Endometrium (tissue), 2 donors: Measurements from ENCODE around the gene DBR1.
"Not testable (repeated sequence)": the region's sequence is repeated elsewhere in the genome, so short reads cannot be mapped to it uniquely, and the experiment has no call there.

Experiments
- FAIRE-seq: peaks from 2 replicates; lab custom pipeline; 2012; peaks lifted over from hg19 to GRCh38; lab: Jason Lieb, UNC
- donor health status: control.
- donor health status: control.

The DBR1 gene

DNA sequence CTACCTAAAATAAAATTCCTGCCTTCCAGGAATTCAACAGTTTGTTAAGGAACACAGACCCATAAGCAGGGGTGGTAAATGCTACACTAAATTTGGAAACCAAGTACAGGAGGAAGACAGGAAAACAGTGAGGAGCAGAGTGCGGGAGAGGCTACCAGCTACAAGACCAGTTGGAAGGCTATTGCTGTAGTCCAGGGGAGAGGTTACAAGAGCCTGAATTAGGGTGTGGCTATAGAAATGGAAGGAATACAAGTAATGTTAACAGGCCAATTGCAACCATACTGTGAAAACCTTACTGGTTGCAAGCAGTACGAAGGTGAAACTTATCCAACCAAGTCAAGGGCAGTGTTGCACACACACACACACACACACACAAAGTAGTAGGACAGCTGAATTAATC lies 11.5 kb upstream of the DBR1 start:
- no peak for FAIRE-seq

DNA sequence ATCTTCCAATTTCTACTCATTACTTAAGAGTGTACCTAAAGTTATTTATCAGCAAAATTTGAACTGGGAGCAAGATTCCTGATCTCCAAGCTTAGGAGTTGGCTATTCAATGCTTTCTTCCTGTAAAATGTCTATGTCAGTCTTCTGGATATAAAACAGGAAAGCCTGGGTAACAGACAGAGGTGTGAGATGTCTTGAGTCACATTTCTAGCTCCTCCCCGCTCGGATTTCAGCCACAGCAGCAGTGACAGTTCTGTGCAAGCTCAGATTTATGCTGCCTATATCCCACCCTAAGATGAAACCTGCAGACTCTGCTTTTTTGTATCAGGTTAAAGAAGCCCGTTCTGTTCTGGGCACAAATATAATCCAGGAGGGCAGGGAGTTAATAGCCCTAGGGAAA lies 10.3 kb upstream of the DBR1 start:
- FAIRE-seq, result no peak

DNA sequence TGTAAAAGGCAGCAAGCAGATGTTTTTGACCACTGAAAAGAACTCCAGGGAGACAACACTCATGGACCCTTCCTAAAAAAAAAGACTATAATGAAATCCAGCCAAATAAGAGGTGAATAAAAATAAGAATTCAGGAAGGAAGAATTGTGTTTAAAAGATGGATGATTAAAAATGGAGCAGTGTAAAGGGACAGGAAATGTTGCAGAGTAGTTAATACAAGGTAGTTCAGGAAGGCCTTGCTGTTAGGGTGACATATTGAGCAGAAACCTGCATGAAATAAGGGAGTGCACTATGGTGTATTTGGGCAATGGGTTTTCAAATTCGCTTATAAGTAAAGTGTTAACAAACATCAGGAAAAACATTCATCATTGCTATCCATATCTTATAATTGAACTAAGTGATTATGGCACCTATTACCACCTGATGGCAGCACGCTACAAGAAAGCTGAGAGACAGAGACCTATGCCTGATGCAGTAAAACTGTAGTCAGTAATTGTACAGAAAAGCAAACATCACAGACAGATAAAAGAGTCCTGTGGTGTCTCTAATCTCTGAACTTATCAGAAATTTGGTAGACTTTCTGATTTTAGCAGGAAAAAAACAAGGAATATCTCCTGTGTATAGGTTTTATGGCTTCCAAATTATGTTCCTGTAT lies 5.8 kb upstream of the DBR1 start:
- no peak for FAIRE-seq

DNA sequence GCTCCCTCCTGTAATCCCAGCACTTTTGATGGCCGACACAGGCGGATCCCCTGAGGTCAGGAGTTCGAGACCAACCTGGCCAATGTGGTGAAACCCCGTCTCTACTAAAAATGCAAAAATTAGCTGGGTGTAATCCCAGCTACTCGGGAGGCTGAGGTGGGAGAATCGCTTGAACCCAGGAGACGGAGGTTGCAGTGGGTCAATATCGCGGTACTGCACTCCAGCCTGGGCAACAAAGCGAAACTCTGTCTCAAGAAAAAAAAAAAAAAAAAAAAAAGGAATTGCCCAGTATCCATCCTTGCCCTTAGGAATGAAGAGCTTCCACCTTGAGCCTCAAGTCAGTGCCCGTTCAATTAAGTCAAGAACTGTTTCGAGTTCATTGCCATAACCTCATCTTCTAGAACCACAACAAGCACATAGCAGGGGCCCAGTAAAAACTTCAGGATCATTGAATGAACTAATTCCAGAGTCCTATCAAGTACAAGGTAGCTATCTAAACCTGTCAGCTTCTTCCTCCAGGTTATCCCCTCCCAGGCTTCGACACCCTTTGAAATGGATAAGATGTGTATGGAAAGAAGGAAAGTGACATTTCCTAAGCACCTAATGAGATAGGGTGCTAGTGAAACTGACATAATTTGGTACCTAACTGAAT lies 826 bp downstream of the DBR1 start:
- FAIRE-seq, result no peak

DNA sequence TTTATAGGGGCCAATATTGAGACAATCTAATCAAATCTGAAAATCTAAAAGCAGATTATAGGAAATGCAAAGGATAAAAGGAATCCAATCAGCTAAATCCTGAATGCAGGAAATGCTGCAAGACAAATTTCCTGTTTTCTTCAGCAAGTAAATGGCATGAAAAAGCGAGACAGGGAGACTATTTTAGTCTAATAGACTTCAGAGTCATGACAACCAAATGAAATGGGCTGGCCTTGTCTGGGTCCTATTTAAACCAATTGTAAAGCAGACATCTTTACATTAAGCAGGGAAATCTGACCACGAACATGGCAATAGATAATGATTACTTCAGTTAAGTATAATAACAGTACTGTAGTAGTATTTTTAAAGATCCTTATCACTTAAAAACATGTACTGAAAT lies 2.1 kb downstream of the DBR1 start:
- no peak for FAIRE-seq

DNA sequence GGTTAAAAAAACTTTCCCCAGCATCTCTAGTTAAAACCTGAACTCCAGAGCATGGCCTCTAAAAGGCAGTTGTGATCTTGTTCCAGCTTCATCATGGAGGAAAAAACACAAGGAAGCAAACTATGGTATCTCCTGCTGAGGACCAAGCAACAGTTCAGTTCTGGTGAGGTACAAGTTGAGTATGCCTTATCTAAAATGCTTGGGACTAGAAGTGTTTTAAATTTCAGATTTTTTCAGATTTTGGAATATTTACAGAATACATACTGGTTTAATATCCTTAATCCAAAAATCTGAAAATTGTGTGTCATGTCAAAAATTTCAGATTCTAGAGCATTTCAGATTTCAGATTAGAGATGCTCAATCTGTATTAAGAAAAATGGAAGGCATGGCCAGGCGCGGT lies 9.7 kb downstream of the DBR1 start:
- FAIRE-seq, result no peak

DNA sequence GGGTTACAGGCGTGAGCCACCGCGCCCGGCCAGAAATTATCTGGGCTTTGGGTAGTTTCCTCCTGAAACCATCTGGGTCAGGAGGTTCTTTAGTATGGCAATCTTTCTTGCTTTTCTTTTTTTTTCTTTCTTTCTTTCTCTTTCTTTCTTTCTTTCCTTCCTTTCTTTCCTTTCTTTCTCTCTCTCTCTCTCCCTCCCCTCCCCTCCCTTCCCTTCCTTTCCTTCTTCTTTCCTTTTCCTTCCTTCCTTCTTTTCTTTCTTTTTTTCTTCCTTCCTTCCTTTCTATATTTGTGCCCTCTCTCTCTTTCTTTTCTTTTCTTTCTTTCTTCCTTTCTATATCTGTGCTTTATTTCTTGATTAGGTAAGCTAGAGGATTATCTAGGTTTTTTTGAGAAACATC lies 17.0 kb downstream of the DBR1 start:
- FAIRE-seq, result no peak

DNA sequence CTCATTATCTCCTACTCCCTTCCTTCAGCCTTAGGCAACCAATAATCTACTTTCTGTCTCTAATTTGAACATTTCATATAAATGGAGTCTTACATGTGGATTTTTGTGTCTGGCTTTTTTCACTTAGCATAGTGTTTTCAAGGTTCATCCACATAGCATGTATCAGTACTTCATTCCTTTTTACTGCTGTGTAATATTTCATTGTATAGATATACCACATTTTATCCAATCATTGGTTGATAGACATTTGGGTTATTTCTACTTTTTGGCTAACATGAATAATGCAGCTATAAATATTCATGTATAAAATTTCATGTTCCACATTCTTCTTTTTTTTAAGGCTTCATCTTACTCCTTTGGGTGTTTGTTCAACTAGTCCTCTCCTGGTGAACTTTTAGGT lies 20.2 kb downstream of the DBR1 start:
- FAIRE-seq, result no peak

DNA sequence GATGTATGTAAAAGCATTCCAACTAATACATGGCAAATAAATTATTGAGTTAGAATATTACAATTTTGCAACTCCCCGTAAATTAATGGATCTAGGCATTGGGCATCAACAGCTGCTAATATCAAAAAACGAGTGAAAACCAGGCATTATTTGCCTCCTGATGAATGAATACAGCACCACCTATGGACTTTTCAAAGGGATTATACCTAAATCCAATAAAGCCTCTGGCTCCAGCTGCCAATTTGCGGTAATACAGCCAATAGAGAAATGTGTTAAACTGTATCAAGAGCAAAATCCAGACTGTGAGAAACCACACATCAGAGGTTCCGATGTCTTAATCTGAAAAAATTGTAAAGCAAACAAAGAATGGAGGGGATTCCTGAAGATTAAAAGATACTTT lies 26.2 kb downstream of the DBR1 start:
- no peak for FAIRE-seq

DNA sequence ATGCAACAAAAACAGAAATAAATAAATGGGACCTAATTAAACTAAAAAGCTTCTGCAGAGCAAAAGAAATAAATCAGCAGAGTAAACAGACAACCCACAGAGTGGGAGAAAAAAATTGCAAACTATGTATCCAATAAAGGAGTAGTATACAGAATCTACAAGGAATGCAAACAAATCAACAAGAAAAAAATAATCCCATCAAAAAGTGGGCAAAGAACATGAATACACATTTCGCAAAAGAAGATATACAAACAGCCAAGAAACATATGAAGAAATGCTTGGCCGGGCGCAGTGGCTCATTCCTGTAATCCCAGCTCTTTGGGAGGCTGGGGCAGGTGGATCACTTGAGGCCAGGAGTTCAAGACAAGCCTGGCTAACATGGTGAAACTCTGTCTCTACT lies 32.5 kb downstream of the DBR1 start:
- FAIRE-seq, result not testable (repeated sequence)

DNA sequence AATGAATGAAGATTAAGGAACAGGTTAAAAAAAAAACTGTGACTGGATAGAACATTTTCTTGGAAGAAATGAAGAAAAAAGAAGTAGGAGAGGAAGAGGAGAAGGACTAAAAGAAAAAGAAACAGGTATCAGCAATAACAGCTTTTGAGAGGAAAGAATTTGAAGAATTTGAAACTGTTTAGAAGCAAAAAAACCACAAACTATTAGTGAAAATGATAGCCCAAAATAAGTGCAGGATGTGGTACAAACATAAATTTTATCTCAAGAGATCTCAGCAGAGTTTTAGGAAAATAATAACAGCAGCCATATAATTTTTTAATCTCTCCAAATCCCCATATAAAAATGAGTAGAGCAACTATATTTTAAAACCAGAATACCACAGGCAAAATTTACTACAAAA lies 33.8 kb downstream of the DBR1 start:
- no peak for FAIRE-seq

DNA sequence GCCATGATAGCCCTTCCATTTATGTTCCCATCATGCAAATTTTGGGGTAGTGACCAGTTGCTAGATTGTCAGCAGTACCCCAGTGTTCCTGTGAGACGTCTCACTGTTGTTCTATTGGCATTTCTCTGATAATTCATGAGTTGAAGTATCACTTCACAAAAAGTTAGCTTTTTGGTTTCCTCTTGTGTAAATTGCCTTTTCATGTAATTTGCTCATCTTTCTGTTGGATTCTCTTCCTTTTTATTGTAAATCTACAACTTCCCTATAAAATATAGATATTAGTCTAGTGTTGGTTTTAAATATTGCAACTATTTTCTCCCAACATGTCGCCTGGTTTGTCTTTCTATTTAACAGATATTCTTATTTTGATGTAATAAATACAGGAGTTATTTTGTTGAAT lies 35.0 kb downstream of the DBR1 start:
- FAIRE-seq, result no peak

DNA sequence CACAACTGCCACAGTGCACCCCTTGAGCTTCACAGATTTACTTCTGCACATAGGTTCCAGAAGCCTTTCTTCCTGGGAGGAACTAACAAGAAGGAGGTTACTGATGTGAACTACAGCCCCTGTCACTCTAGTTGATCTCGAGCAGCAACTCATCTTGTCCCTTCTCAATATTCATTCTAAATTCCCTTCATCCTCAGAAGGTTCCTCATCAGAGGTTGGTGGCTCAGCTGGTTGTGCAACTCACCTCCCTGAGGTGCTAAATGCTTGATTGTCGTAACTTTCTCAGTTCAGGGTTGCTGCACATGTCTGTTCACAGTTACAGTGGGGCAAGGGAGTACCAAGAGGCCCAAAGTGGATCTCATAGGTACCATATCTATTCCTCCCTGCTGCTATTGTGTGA lies 36.9 kb downstream of the DBR1 start:
- FAIRE-seq, result no peak

DNA sequence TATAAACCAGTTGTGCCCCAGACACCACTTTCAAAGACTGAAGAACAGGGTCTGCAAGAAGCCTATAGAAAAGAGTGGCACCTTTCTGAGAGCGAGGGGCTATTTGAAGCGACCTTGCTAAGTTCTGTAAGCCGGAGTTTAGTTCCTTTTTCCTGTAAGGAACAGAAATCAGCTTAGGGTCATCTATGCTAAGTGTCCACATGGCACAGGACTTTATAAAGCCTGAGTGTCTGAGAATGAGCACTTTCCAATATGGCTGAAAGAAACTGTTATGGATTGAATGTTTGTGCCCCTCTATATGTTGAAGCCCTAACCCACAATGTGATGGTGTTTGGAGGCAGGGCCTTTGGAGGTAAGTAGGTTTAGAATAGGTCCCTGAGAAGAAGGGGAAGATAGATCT lies 38.5 kb downstream of the DBR1 start:
- no peak for FAIRE-seq

DNA sequence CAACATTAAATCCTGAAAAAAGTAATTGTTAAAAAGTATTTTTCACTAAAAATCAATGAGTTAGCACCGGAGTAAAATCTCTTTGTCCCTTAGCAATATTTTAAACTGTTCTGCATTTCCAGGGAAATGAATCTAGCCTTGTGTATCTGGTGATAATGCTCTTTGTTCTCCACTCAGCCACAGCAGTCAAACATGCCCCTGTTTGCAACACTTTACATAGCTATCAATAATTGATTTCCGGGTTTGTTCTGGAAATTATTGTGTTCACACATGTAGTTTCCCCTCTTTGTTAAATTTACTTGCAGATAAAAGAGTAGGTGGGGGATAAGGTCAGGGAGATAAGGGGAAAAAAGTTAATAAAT lies 38.9 kb downstream of the DBR1 start:
- no peak for FAIRE-seq

DNA sequence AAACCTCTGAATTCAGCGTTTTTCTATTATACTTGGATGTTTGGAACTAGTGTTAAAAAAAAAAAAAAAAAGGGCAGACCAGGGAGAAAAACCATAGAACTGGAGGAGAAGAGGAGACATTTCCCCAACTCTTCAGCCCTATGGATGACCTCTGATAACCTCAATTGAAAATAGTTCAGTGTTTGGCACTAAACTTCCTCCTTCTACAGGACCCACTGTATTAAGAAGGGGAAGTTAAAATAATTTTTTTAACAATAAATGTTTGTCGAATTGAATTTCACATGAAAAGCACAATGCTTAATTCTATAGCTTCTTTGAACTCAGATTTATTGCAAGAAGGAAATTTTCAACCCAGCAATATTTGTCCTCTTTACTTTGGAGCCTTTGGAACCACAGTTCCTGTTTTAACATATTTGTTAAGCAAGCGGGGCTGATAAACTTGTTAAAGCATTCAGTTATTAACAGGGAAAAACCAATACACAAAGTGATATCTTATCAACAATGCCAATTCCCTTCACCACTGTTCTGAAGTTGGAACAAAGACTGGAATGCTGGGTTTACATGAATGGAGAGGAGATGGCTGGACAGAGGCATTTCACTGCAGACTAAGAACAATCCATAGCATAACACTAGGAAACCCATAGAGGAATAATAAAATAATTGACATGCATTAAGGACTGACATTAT lies 39.4 kb downstream of the DBR1 start:
- FAIRE-seq, result no peak

DNA sequence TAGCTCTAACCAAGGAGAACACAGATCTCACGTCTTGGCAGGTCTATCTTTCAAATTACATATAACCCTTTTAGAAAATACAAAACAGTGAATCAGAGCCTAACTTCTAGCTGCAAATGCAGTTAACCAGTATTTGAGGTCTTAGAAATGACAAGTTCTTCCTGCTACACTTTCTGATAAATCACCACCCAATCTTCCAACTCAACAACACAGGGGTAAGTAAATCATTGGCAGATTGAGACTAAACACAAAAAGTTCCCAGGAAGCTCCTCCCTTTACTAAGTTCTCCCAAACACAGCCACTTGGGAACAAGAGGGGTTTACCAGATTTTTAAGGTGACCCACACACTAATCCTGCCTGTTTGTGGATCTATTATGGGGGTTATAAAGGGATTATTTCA lies 42.5 kb downstream of the DBR1 start, which contains the start of gene A4GNT:
A4GNT (minus strand) TSS at position 152 of the 400 bp plus-strand sequence. CDS start 1,134 bp downstream, outside the sequence.
- no peak for FAIRE-seq

DNA sequence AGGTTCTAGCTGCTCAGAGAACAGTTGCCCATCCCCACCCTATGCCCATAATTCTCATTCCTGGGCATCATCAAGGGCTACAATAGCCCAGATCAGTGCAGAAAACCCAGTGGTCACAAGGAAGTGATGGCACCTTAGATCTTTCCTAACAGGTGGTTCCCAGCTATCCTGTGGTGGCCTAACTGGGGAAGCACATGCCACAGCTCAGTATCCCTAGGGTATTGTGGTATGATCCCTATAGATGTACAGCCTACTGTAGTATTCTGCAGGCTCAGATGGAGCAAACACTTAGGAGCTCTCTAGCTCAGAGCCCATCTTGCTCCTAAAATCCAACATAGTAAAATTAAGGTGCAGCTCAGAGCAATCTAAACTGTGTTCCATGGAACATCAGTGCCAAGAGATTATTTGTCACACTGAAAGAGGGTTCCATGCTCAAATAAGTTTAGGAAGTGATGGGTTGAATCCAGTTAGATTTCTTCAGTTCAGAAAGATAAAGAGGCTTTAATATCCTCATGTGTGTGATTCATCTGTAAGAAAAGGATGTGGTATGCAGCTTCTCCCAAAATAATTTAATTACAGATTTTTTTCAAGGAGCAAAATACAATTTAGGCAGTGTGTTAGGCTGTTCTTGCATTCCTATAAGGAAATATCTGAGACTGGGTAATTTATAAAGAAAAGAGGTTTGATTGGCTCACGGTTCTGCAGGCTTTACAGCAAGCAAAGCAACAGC lies 46.9 kb downstream of the DBR1 start:
- FAIRE-seq, result no peak

DNA sequence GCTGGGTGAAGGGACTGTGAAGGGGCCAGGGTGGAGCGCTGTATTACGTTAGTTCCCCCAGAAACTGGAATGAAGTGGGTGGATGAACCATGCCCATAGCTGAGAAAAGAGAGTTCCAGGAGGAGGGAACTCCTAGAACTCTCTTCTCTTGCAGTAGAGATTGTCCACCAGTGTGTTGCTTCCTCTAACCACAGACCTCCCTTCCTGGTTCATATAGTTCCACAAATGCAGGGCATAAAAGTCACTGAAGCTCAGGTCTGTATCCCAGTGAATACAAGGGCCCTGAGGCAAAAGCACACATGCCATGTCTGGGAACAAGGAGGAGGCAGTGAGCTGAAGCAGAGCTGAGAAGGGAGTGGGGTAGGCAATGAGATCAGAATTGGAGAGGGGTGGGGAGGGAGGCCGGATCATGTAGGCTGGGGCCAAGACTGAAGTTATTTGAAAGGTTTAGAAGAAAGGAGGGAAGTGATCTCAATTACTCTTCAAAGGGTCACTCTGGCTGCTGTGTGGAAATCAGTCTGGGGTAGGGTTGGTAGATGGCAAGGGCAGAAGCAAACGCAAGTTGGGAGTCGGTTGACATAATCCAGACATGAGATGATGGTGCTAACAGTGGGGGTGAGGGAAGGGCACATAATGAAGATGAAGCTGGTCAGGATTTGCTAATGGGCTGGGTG lies 49.0 kb downstream of the DBR1 start:
- FAIRE-seq, result no peak

DNA sequence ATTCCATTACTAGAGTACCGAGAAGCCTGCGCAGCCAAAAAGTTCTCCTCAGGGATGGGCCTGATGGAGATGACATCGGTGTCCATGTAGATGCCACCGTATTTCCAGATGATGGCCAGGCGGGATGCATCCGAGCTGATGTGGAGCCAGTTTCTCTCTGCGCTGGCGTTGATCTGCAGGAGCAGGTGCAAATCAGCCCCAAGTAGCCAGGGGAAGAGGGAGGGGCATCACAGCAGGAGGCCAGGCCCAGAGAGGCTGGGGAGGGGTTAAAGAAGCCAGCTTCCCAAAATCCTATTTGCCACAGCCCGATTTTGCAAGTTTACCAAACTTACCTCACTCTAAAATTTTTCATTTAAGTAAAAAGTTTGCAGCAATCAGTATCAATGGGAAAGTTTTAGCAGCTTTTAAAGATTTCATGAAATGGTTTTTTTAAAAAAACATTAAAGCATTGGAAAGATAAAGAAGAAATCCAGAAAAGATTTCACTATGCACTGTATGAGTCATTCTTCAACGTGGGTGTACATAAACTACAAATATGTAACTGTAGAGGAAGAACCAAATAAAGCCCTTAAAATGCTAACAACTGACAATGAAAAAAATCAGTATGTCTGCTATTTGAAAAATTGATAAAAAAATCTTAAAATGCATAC lies 49.9 kb downstream of the DBR1 start:
- peak; percentile 61 for FAIRE-seq

DNA sequence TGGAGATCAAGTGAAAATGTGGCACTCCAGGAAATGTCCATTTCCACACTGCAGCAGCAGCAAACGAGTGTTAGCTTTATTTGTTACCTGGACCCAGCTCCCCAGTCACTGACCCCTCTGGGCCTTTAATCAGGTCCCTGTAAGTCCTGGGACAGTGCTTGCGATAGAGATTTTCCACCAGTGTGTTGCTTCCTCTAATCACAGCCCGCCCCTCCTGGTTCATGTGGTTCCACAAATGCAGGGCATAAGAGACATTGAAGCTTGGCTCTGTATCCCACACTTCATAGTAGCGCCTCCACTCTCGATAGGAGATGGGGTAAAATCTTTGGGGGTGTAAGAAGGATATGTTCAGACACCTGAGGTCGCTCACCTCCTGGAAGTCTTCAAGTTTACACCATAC lies 50.5 kb downstream of the DBR1 start:
- no peak for FAIRE-seq

DNA sequence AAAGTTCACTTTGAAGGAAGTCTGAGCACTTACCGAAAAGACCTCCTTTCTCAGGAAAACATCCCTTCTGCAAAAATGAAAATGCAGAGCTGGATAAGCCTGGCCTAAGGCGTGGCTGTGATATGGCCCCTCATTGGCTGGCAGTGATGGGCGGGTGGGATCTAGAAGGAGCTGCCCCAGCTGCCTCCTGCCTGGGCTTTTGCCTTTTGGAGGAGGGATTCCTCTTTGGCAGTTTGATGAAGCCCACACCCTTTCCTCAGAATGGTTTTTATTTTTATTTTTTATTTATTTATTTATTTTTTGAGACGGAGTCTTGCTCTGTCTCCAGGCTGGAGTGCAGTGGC lies 55.3 kb downstream of the DBR1 start:
- no peak for FAIRE-seq
